Mesangial cell (primary cell): ENCODE measurements around the gene ATG10. TPM values are rescaled to one million over a fixed set of nuclear protein-coding genes. Genes with fewer than 3 reads are reported as not detected.

Source experiments
- total RNA-seq: library from RNA; depleted of rRNA; stranded (reverse); fragments of >200 nt; gene quantifications from 2 replicates; pipeline ENCODE4 v1.2.3, GENCODE V29; 2015

Gene ATG10
- 2.7 and 3.3 TPM in 2 replicates for total RNA-seq

GRCh38 chr5:81971712-81972491 is at the start of gene ATG10:
ATG10 (plus strand) TSS chr5:81972023; CDS start chr5:81987571, 15,548 bp downstream.

GRCh38 chr5:82277987-82278710 is 306.3 kb downstream of the ATG10 start, which contains the start of gene RPS23:
RPS23 (minus strand) TSS chr5:82278354; CDS start chr5:82278323, 31 bp downstream.

Other genes starting within 250 kb of the ATG10 start
- gene SSBP2, start 220.9 kb upstream of the ATG10 start, total RNA-seq = 12.5 and 16.1 TPM in 2 replicates